ENCODE measurements around the gene TMEM61. TPM values are rescaled to one million over a fixed set of nuclear protein-coding genes. Genes with fewer than 3 reads are reported as not detected.
"Not testable (repeated sequence)": the region's sequence is repeated elsewhere in the genome, so short reads cannot be mapped to it uniquely, and the experiment has no call there.

The TMEM61 gene
- polyA plus RNA-seq (ENCODE audit: insufficient read depth in 1 of 5, insufficient read length in 5 of 5, low replicate concordance in 1 of 5): under 1 TPM in 2 of 5 donors, not detected in 3; 0.24 to 0.40 TPM
- long read RNA-seq, donor 1: 0 reads
- long read RNA-seq, donor 2: 0 reads
- long read RNA-seq, donor 3: 0 reads
- long read RNA-seq, donor 4: 0 reads
- long read RNA-seq, donor 5, partial matches to known transcripts: 0 of 1 reads
- long read RNA-seq, donor 5, other reads (novel, unspliced or antisense): 0 of 1 reads
- long read RNA-seq, donor 6, partial matches to known transcripts: 0 of 2 reads
- long read RNA-seq, donor 6, other reads (novel, unspliced or antisense): 0 of 2 reads
- long read RNA-seq, donor 7: 0 reads
- long read RNA-seq, donor 8: 0 reads

GRCh38 chr1:54980528-54981241 lies at the start of gene TMEM61:
Gene TMEM61 (plus strand): TSS chr1:54980628. CDS start chr1:54981066, 438 bp downstream.
- no peak for DNase-seq

- no peak for DNase-seq
These were observed 49.1 kb upstream of the TMEM61 start for GRCh38 chr1:54931275-54931840.

GRCh38 chr1:54934081-54934480 lies 46.3 kb upstream of the TMEM61 start:
- DNase-seq: not testable (repeated sequence)

GRCh38 chr1:54934869-54935268 lies 45.6 kb upstream of the TMEM61 start:
- DNase-seq: no peak

DNA sequence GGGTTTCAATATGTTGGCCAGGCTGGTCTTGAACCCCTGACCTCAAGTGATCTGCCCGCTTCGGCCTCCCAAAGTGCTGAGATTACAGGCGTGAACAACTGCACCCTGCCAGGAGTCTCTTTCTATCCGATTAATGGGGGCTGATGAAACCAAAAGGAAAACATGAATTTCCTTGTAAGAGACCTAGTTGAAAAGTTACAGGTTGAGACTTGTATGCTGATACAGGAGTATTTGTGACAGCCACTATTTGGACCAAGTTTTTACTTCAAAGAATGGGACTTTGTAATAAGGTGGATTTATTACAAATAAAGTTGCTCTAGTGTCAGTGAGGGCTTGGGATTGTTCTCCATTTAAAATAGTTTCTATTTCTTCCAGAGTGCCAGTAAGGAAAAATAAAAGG lies 43.6 kb upstream of the TMEM61 start:
- no peak for DNase-seq

- no peak for DNase-seq
These were observed 43.0 kb upstream of the TMEM61 start for GRCh38 chr1:54937469-54937868.

DNA sequence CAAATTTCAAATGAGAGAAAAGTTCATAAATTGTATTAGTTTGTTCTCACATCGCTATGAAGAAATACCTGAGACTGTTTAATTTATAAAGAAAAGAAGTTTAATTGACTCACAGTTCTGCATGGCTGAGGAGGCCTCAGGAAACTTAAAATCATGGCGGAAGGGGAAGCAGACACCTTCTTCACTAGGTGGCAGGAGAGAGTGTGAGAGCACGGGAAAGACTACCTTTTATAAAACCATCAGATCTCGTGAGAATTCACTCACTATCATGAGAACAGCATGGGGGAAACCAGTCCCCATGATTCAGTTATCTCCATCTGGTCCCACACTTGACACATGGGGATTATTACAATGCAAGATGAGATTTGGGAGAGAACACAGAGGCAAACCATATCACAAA lies 41.5 kb upstream of the TMEM61 start:
- DNase-seq: not testable (repeated sequence)

DNA sequence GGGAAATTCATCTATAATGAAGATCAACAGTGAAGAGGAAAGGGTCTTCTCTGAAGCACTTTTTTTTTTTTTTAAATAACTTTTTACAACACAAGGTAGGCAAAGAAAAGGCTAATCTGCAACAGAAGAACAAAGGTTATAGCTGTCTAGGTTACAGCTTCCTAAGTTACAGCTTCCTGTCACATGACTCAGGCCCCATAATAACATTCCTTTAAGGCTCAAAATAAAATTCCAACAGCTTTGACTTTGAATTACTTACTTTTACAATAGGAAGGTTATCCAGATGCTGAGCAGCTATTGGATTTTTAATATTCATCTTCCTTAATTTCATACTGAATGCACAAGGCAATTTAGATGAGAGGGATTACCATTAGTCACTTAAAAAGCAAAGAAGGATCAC lies 40.4 kb upstream of the TMEM61 start:
- no peak for DNase-seq

DNA sequence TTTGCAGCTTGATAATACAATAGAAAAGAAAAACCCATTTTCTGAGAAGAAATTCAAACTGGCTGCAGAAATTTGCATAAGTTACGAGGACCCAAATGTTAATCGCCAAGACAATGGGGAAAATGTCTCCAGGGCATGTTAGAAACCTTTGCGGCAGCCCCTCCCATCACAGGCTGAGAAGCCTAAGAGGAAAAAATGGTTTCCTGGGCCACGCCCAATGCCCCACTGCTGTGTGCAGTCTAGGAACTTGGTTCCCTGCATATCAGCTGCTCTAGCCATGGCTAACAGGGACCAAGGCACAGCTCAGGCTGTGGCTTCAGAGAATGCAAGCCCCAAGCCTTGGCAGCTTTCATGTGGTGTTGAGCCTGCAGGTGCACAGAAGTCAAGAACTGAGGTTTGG lies 37.5 kb upstream of the TMEM61 start:
- no peak for DNase-seq

DNA sequence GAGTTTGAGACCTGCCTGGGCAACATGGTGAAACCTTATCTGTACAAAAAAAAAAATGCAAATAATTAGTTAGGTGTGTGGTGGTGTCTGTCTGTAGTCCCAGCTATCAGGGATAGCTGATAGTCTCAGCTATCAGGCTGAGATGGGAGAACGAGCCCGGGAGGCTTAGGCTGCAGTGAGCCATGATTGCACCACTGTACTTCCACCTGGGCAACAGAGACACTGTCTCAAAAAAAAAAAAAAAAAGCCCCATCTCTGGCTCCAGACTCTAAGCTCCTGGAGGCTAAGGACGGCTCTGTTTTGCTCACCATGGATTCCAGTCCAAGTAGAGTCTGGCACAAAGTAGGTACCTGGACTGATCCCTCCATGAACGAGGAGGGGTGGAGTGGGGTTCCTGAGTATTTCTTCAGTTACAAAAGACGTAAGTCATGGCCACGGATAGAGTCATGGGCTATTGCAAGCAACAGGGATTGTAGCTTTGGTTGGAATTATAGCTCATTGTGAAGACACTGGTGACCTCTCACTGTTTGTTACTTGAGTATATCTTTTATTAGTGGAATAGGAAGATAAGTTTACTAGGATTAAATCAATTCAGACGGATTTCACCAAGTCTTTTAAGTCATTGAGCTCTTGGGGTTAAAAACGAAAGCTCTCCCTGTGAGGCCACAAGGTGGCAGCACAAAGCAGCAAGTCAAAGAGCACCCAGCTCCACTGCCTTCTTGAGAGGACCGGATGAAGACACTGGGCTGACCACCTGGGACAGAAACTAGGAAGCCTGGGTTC lies 35.6 kb upstream of the TMEM61 start:
- peak in 1 of 2 donors; percentile 46 for DNase-seq

GRCh38 chr1:54945393-54945936 lies 35.0 kb upstream of the TMEM61 start:
- no peak for DNase-seq

DNA sequence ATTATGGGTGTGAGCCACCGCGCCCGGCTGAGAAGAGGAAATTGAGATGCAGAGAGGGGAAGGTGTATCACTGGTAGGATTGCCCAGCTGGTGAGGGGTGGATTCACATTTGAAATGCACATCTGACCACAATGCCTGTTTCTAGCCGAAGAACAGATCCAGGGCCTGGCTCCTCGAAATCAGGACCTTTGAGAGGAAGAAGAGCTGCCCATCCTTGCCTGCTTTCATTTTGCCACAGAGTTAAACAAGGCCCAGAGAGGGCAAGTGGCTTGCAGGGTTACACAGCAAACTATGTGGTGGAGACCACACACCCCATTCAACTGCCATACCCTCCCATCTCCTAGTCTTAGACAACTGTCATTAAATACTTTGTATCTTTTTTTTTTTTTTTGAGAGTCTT lies 32.9 kb upstream of the TMEM61 start:
- DNase-seq: no peak

GRCh38 chr1:54949053-54949452 lies 31.4 kb upstream of the TMEM61 start:
- DNase-seq: no peak

- no peak for DNase-seq
These were observed 30.4 kb upstream of the TMEM61 start for GRCh38 chr1:54950006-54950368.

- DNase-seq: peak; percentile 67 to 79
These were observed 29.9 kb upstream of the TMEM61 start for GRCh38 chr1:54950369-54951163.

- no peak for DNase-seq
These were observed 28.6 kb upstream of the TMEM61 start for GRCh38 chr1:54951810-54952226.

- no peak for DNase-seq
These were observed 27.3 kb upstream of the TMEM61 start for GRCh38 chr1:54952950-54953718.

- no peak for DNase-seq
These were observed 26.6 kb upstream of the TMEM61 start for GRCh38 chr1:54953846-54954245.

GRCh38 chr1:54955359-54955758 lies 25.1 kb upstream of the TMEM61 start:
- no peak for DNase-seq

DNA sequence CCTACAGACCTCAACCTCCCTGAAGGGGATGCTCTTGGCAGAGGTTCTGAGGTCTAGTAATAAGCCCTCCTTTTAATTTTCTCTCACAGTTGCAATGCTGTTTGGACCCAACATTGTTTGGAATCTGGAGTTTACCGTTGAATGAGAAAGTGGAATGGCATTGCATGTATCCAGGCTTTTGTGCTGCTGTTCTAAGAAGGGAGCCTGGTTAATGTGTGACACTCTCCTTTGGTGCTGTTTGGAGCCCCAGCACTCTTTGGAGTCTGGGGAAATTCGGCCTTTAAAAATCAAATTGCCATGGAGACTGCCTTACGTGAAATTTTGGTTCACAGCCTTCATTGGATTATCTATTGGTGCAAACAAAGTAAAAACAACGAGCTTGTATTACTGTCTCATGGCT lies 23.7 kb upstream of the TMEM61 start:
- no peak for DNase-seq

Measured in right lung (tissue), 10 donors.